Adipose tissue (tissue), 3 donors: ENCODE measurements around the gene STX11. TPM values are rescaled to one million over a fixed set of nuclear protein-coding genes. Genes with fewer than 3 reads are reported as not detected.
A peak's percentile ranks its signal among the peaks of the same experiment; 100 is the strongest.

Experiments used
- H3K27ac ChIP-seq: one replicate; pipeline ENCODE4 v1.5.1; 2013; ENCODE audit warnings: low read depth, low read length
- WGBS, 3 donors: extraction: QIAGEN DNeasy Blood & Tissue Kit; methylation state at CpG; one replicate each; pipeline ENCODE4 v1.1.7; 2013; 5-methylcytosine and 5-hydroxymethylcytosine counted together
- polyA plus RNA-seq, 3 donors: library from polyadenylated mRNA; stranded (reverse); fragments of 200-250 nt; gene quantifications; one replicate each; pipeline ENCODE4 v1.2.3, GENCODE V29; 2013
- donor health status: healthy with polysubstance abuse.
- donor health status: Bipolar disorder and iron deficiency.
- donor health status: healthy.

The STX11 gene
- polyA plus RNA-seq, 3 donors: 3.2 to 84.1 (median 21.9) TPM

DNA sequence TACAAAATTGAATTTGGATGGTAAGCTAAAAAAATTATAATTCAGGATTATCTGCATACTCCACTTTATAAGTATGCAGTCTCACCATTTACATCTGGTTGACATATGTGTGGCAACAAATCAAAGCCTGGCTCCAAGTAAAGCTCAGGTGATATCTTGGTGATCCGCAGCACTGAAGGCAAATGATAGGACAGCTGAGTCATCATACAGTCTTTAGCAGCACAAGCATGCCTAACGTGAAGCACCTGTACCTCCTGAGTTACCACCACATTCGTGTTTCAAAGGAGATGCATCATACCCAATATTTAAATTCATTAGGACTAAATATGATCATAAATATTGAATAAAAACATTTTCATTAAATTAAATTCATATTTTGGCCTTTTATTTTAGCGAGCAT, 11.8 kb upstream of the STX11 start:
- WGBS, 3 donors: 86 to 88% (median 86%) methylated on average over 4 of the region's 4 CpGs
- no peak overlapping the region for H3K27ac ChIP-seq

DNA sequence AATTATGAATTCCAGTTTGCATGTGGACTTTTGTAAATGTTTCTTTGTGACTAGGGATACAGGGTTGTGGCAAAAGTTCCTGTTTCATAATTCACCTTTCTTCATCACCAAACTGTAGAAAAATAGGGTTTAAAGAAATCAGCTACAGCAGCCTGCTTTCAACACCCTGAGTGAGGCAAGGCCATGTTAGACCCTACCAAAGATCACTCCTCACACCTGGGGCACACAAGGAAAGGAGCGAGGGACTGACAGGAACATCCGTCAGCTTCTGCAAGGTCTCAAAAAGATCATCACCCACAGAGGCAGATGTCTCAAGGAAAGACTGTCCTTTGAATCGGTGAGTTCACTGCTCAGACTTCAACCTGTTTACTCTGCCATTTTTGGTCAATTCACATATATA, 10.5 kb upstream of the STX11 start:
- 64 to 95% (median 69%) methylated on average over 3 of the region's 3 CpGs for WGBS, 3 donors
- no peak overlapping the region for H3K27ac ChIP-seq

DNA sequence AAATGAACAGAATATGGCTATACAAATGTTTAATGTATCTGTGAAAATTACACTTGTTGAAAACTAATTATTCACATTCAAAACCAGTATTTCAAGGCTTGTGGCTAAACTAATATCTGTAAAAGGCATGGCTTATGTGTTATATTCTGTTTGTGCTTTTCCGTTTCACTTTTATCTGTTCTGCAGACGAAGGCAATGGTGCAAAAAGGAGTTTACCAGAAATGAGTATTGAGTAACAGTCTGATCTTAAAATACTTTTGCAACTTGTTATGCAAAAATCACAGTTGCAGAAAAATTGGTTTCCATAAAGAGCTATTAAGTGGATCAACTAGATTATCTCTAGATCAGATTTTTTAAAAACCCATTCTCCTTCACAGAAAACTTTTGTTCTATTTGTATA, 9.4 kb upstream of the STX11 start:
- H3K27ac ChIP-seq: no peak overlapping the region
- WGBS, 3 donors: 35 to 88% (median 46%) methylated on average over 2 of the region's 2 CpGs

DNA sequence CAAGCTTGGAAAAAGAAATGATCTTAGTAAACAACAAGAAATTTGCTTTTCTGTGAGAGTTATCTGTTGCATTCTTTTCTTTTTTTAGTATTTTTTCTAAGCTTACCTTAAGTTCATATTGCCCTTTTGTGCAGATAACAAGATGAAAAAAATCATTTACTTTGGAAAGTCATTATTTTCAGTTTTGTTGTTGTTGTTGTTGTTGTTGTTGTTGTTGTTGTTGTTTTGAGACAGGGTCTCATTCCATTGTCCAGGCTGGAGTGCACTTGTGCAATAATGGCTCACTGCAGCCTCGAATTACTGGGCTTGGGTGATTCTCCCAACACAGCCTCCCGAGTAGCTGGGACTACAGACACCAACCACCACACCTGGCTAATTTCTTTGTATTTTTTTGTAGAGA, 8.8 kb upstream of the STX11 start:
- H3K27ac ChIP-seq: no peak overlapping the region
- 76 to 91% (median 87%) methylated on average over 2 of the region's 2 CpGs for WGBS, 3 donors

DNA sequence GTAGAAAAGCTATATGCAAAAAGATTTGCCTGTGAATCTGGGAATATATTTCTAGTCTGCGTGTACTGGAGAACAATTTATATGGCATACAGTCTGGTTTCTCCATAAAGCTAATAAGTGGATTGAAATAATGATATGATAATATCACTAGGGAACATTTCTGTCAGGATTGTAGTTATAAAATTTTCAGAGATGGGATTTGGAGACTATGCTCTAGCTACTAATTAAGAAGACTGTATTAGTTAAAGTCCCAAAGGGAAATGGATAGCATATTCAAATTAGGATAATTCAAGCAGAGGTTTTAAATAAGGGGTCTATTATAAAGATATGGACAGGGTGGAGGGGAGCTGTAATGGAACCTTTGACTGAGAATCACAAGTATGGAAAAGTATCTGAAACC, 7.2 kb upstream of the STX11 start:
- WGBS, 3 donors: 96 to 99% (median 98%) methylated on average over 1 of the region's 1 CpG
- no peak overlapping the region for H3K27ac ChIP-seq

DNA sequence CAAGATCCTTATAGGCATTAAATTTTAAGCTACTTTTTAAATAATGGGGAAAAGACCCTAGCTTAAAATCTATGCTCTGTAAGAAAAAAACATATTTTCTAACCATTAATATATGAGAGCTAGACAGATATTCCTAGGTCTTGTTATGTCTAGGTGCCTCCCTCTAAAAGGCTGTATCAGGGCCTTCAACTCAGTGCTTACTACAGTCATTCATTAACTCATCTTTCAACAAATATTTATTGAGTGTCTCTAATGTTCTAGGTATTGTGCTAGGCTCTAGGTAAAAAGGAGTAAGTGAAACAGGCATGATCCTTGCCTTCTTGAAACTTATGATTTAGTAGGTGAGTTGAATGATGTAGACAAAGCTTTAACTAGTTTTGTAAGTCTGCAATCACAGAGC, 6.4 kb upstream of the STX11 start:
- no peak overlapping the region for H3K27ac ChIP-seq

DNA sequence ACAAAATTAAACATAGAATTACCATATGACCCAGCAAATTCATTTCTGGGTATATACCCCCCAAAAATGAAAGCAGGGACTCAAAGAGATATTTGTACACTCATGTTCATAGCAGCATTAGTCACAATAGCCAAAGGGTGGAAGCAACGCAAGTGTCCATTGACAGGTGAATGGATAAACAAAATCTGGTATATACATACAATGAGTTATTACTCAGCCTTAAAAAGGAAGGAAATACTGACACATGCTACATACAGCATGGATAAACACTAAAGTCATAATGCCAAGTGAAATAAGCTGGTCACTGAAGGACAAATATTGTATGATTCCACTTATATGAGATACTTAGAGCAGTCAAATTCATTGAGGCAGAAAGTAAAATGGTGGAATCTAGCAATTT, 5.3 kb upstream of the STX11 start:
- H3K27ac ChIP-seq: no peak overlapping the region
- 86 to 90% (median 87%) methylated on average over 1 of the region's 1 CpG for WGBS, 3 donors

DNA sequence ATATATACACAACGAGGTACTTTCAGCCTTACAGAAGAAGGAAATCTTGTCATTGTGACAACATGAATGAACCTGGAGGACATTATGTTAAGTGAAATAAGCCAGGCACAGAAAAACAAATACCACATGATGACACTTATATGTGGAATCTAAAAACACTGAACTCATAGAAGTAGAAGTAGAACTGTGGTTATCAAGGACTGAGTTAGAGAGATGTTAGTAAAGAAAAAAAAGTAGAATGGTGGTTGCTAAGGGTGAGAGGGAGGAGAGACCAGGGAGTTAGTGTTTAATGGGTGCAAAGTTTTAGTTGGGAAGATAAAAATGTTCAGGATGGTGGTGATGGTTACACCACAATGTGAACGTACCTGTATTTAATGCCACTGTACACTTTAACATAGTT, 4.8 kb upstream of the STX11 start:
- H3K27ac ChIP-seq: no peak overlapping the region
- WGBS, 3 donors: 78 to 88% (median 84%) methylated on average over 2 of the region's 2 CpGs

DNA sequence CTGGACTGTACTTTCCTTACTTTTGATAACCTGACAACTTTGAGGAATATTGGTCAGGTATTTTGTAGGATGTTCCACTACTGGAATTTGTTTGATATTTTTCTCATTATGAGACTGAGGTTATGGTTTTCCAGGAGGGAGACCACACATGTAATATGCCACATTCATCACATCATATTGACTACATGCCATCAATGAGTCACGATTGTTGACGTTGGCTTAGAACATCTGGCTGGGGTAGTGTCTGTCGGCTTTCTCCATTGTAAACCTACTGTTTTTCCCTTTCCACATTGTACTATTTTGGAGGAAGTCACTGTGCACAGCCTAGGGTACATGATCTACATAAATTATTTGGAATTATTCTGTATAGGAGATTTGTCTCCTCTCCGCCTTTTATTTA, 1.4 kb upstream of the STX11 start:
- H3K27ac ChIP-seq: no peak overlapping the region
- WGBS, 3 donors: 72 to 80% (median 78%) methylated on average over 4 of the region's 4 CpGs

DNA sequence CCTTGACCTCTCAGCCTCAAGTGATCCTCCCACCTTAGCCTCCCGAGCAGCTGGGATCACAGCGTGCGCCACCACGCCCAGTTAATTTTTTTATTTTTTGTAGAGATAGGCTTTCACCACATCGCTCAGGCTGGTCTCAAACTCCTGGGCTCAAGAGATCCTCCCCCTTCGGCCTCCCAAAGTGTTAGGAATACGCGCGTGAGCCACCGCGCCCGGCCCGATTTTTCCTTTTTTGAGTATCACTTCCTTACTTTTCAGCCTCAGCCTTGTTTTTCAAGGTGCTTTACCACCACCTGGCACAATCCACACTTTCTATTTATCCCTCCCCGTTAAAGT, 791 bp upstream of the STX11 start:
- 44 to 76% (median 61%) methylated on average over 14 of the region's 14 CpGs for WGBS, 3 donors
- no peak overlapping the region for H3K27ac ChIP-seq

DNA sequence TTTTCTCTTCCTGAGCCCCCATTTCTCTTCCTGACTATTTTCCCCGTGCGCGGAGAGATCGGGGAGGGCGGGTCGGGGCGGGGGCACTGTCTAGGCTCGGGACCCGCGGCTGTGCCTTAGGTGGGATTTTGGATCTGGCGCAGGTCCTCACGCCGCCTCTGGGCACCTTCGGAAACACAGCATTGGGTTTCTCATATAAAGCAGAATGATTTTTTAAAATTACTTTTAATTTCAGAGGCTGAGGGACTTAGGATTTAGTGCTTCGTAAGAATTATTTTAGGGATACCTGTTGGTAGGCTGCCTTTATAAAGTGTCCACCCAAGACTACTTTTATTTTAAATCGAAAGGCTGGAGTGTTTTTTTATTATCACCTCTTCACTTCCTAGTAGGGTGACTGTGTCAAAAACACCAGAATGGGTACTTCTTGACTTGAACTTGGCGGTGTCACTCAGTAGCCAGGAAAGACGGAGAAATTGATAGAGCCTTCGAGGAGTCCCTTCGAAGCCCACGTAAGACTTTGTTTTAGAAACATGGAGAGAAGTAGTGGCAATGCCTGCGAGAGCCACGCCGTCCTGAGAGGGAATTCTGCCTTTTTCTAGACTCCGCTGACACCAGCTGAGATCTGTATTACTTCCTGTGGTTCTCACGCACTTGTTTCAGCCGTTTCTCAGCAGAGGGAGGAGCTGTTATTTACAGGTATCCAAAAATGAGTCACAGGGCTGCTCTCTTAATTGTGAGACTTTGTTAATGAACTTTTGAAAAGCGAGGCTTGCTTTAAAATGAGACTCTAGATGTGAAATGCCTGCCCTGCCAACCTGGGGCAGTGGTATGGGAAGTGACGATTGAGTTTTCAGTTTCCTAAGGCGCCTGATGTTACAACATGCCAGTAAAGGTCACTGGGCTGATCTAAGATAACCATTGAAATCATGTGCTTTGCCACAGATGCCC, 667 bp downstream of the STX11 start:
- H3K27ac ChIP-seq: peak overlapping the region; percentile 25
- WGBS, 3 donors: 2 to 6% (median 4%) methylated on average over 30 of the region's 30 CpGs

DNA sequence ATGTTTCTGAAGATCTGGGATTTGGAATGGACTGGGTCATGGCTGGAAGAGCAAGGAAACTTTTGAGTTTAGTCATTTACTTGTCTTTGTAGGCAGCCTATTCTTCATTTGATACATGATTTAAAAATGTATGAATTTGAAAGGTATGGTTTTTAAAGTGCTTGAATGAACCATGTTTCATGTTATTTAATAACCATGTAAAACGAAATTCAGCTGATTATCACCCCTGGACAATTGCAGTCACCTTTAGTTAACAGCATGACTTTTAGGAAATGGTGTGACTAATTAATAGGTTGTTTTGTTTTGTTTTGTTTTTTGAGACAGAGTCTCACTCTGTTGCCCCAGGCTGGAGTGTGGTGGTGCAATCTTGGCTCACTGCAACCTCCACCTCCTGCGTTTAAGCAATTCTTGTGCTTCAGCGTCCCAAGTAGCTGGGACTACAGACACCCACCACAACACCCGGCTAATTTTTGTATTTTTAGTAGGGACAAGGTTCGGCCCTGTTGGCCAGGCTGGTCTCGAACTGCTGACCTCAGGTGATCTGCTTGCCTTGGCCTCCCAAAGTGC, 2.1 kb downstream of the STX11 start:
- 62 to 90% (median 65%) methylated on average over 6 of the region's 6 CpGs for WGBS, 3 donors
- no peak overlapping the region for H3K27ac ChIP-seq

DNA sequence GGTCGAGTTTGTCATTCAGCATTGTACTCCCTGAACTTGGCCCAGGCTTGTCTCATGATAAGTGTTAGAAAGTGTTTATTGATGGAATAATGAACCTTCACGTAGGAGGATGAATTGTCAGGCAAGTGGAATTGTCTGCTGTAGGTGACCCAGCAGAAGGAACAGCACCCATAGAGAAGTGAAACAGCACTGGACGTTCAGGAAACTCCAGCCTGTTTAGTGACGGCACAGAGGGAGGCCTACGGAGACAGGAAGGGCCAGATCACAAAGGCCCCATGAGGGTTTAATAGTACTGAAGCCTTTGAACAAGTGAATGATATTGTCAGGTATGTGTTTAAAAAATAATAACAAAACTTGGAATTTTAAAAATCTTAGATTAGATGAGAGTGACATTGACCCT, 2.9 kb downstream of the STX11 start:
- WGBS, 3 donors: 60 to 95% (median 71%) methylated on average over 5 of the region's 5 CpGs
- H3K27ac ChIP-seq: no peak overlapping the region

DNA sequence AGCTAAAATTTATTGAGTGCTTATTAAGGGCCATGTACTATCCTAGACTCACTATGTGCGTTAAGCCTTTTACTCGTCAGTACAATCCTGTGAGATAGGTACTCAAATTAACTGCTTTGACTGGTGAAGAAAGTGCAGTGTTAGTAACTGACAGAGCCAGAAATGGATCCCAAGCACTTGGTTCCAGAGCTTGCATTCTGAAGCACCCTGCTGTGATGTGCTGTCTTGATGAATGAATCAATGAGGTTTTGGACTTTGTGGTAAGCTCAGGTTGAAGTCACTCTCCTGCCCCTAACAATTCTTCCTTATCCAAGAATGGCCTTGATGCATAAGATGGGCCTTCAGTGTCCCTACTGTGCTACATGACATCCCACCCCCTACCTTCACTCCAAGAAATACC, 3.7 kb downstream of the STX11 start:
- no peak overlapping the region for H3K27ac ChIP-seq
- 97 to 98% (median 98%) methylated on average over 2 of the region's 2 CpGs for WGBS, 3 donors

DNA sequence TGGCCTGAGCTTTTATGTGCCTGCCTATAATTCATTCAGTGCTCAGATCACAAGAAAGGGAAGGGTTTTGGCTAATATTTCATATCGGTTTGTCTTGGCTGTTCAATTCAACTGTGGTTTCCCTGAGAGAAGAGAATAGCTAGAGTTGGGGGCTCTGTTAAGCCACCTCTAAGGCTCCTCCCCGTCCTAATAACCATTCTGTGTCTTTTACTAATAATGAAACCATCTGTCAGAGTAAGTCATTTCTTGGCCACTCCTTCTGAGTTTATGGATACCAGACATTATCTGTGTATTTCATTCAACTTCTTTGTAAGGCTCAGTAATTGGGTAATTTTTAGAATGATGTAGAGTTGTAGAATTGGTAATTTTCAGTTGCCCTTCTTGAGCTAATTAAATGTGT, 5.2 kb downstream of the STX11 start:
- H3K27ac ChIP-seq: no peak overlapping the region
- WGBS, 3 donors: 70 to 87% (median 85%) methylated on average over 2 of the region's 2 CpGs

DNA sequence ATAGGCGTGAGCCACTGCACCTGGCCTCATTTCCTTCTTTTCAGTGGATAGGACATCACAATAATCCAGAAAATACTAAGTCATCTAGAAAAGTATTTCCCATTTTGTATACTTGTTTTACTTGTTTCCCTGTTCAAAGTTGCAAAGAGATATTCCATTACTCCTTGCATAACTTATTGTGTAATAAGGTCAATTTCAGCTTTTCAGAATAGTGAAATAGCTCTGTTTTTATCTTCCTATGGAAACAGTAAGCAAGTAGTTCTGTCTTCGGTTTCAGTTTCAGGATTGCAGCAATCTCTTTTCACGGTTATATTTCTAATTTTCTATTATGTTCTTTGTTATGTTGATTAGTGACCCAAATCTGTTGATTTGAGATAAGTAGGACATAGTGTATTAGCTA, 6.0 kb downstream of the STX11 start:
- H3K27ac ChIP-seq: no peak overlapping the region
- 37 to 77% (median 40%) methylated on average over 3 of the region's 3 CpGs for WGBS, 3 donors

DNA sequence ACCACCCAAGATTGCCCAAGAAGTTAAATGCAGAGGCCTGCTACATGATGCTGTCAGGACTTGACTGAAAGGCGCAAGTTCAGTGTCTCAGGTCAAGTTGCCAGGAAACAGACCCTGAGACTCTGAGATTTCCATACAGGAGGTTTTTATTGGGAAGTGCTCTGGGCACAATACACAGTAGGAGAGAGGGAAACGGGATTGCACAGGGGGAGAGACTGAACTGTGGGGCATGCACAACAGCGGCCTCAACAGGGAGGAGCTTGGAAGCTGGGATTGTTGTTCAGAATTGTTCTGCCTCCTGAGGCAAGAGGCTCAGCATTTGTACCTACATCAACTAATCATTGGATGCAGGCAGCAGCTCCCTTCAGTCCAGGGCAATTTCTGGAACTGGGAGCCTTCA, 6.7 kb downstream of the STX11 start:
- WGBS, 3 donors: 71 to 89% (median 74%) methylated on average over 3 of the region's 3 CpGs

DNA sequence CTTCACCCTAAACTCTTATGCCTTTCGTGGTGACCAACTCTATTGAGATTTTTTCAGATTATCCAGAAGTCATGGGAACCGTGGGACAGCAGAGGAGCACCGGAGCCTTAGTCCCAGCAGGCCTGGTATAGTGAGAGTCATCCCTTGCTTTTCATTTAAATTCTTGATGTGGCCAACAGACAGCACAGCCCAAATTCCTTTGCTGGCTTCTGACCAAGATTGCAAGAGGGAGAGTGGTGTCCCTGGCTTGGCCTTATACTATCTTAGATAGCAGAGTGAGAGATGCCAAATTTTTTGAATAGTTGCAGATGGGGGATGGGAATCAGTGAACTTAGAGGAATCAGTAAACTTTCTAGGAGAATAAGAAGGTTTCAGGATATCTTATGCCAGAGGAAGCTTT, 7.8 kb downstream of the STX11 start:
- no peak overlapping the region for H3K27ac ChIP-seq
- WGBS, 3 donors: 45 to 61% (median 53%) methylated on average over 3 of the region's 3 CpGs

More for the DNA sequence above, 6.7 kb downstream of the STX11 start:
- no peak overlapping the region for H3K27ac ChIP-seq

DNA sequence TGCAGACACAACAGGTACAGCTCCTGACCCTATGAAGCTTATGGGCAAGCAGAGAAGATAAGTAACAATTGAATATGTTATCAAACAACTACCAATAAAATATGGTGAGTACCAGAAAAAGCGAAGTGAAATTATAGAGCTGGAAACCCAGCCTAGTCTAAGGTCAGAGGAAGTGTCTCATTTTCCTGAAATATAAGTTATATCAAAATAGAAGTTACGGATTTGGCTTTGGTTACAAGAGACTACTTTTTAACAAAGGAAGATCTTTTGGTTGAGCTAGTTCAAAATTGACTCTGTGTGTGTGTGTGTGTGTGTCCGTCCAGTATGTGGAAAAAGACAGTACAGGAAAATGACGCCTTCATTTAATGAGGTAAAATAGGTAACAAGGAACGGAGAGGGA, 8.9 kb downstream of the STX11 start:
- H3K27ac ChIP-seq: no peak overlapping the region
- 48 to 84% (median 53%) methylated on average over 5 of the region's 5 CpGs for WGBS, 3 donors

DNA sequence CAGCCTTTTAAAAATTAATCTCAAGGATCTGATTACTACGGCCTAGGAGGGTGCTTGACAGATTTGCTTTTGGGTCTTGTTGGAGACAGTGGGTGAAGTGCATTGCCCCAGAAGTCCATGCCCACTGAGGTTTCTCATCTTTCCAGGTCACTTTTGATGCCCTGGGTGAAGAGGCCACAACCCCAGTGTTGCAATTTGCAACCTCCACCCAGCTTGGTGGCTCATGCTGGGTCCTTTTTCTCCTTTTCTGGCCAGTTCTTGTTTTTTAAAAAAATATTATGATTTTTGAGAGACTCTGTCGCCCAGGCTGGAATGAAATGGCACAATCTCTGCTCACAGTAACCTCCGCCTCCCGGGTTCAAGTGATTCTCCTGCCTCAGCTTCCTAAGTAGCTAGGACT, 9.4 kb downstream of the STX11 start:
- 81 to 90% (median 82%) methylated on average over 4 of the region's 4 CpGs for WGBS, 3 donors
- no peak overlapping the region for H3K27ac ChIP-seq
